ENCODE results near the gene CFB. TPM values are rescaled to one million over a fixed set of nuclear protein-coding genes. Genes with fewer than 3 reads are reported as not detected.

Gene CFB
- total and polyA plus RNA-seq, 12 donors: 0.78 to 166 (median 28.2) TPM

GRCh38 chr6:31935823-31936222, 10.1 kb upstream of the CFB start:
- H3K4me1 ChIP-seq (replicated peaks in 1 of 2): no peaks in the 10 kb centered on the region
- WGBS, 4 donors: 80 to 85% (median 83%) methylated on average over 9 of the region's 9 CpGs
- TF ChIP-seq CTCF (IDR thresholded peaks at IDR 0.05): no peak
- no peak for TF ChIP-seq POLR2A (IDR thresholded peaks at IDR 0.05)
- no peaks in the 10 kb centered on the region for H3K9me3 ChIP-seq (replicated peaks in 1 of 3)
- no peak for DNase-seq
- no peaks in the 10 kb centered on the region for H3K27me3 ChIP-seq
- no peak overlapping the region for H3K4me3 ChIP-seq
- intact Hi-C loops (cut with DNase I): no loop called here
- H3K27ac ChIP-seq: no peak overlapping the region
- no peaks in the 10 kb centered on the region for H3K36me3 ChIP-seq (replicated peaks in 1 of 2)

- DNase-seq: no peak
- no peaks in the 10 kb centered on the region for H3K36me3 ChIP-seq (replicated peaks in 1 of 2)
- no peak for TF ChIP-seq POLR2A (IDR thresholded peaks at IDR 0.05)
- no peak for TF ChIP-seq CTCF (IDR thresholded peaks at IDR 0.05)
- H3K4me3 ChIP-seq: no peak overlapping the region
- no peaks in the 10 kb centered on the region for H3K9me3 ChIP-seq (replicated peaks in 1 of 3)
- H3K27ac ChIP-seq: no peak overlapping the region
- intact Hi-C loops (cut with DNase I): no loop called here
- peaks cover 3 to 5% of the 10 kb centered on the region in 2 donors for H3K4me1 ChIP-seq (replicated peaks in 1 of 2)
- 20 to 38% (median 22%) methylated on average over 6 of the region's 6 CpGs for WGBS, 4 donors
- H3K27me3 ChIP-seq: no peaks in the 10 kb centered on the region
These were observed 5.6 kb upstream of the CFB start for GRCh38 chr6:31940256-31940664.

GRCh38 chr6:31943742-31944141, 2.2 kb upstream of the CFB start:
- Histone ChIP-seq H3K4me1 (replicated peaks in 1 of 2) (peaks cover 12 to 15% of the 10 kb centered on the region in 2 donors), H3K9me3 (replicated peaks in 1 of 3) (no peaks in the 10 kb centered on the region), H3K36me3 (replicated peaks in 1 of 2) (no peaks in the 10 kb centered on the region), H3K27me3 (no peaks in the 10 kb centered on the region), H3K27ac (no peak overlapping the region), H3K4me3 (no peak overlapping the region)
- intact Hi-C loops (cut with DNase I): no loop called here
- no peak for TF ChIP-seq CTCF (IDR thresholded peaks at IDR 0.05)
- no peak for TF ChIP-seq POLR2A (IDR thresholded peaks at IDR 0.05)
- 78 to 88% (median 82%) methylated on average over 1 to 3 of the region's 3 CpGs for WGBS, 4 donors
- no peak for DNase-seq

GRCh38 chr6:31945154-31945506, 765 bp upstream of the CFB start:
- Histone ChIP-seq H3K27me3 (no peaks in the 10 kb centered on the region), H3K4me3 (no peak overlapping the region), H3K4me1 (replicated peaks in 1 of 2) (peaks cover 12 to 15% of the 10 kb centered on the region in 2 donors), H3K27ac (peak overlapping the region in 4 of 5 donors; percentile 58 to 94 (median 88)), H3K9me3 (replicated peaks in 1 of 3) (no peaks in the 10 kb centered on the region), H3K36me3 (replicated peaks in 1 of 2) (no peaks in the 10 kb centered on the region)
- no peak for DNase-seq
- no peak for TF ChIP-seq POLR2A (IDR thresholded peaks at IDR 0.05)
- TF ChIP-seq CTCF (IDR thresholded peaks at IDR 0.05): no peak
- WGBS, 4 donors: 38 to 59% (median 57%) methylated on average over 9 of the region's 9 CpGs
- intact Hi-C loops (cut with DNase I): no loop called here
